HepG2 (cell line): ENCODE data around the gene KLB. TPM values are rescaled to one million over a fixed set of nuclear protein-coding genes. Genes with fewer than 3 reads are reported as not detected.

Source experiments
- ATAC-seq: fragments of 200-7000 bp; cut with Tn5 transposase; 3 replicates; pipeline ENCODE4 v1.9.1; 2020; ENCODE audit warnings: mild to moderate bottlenecking, moderate library complexity
- BruUV-seq: library from RNA; stranded (reverse); fragments of 400-500 nt; replicated peaks from 2 replicates; lab custom pipeline; 2021; lab: Mats Ljungman, UMichigan
- CTCF ChIA-PET: fragments of 300-600 bp; formaldehyde crosslinking; extraction: SDS; loops from one replicate; lab custom pipeline; 2021; ENCODE audit warnings: low total read pairs, inconsistent platforms, low intra/inter-chr PET ratio; lab: Yijun Ruan, JAX
- POLR2A ChIA-PET: fragments of 350-600 bp; sonication (Branson Sonifier 250); formaldehyde crosslinking; loops from one replicate; lab custom pipeline; 2020; ENCODE audit warnings: antibody characterized with exemption, inconsistent platforms; lab: Yijun Ruan, JAX
- DNase-seq: peaks from one replicate; pipeline ENCODE4 v3.0.0-alpha.2; 2015; ENCODE audit warnings: low spot score
- FAIRE-seq: peaks from 3 replicates; lab custom pipeline; 2011; peaks lifted over from hg19 to GRCh38; lab: Jason Lieb, UNC
- H2AFZ ChIP-seq: one replicate; pipeline ENCODE4 v1.6.1; 2011; ENCODE audit warnings: low read length, inconsistent platforms
- H3K27ac ChIP-seq: fragments of 300-600 bp; 3 replicates; pipeline ENCODE4 v1.8.0; 2011; ENCODE audit warnings: mixed run types, mild to moderate bottlenecking, mixed read lengths, low read length, inconsistent platforms; ENCODE audit not compliant: insufficient read depth; ENCODE audit errors: extremely low read length
- H3K27me3 ChIP-seq, 2 experiments: fragments of 200-600 bp in 1 of 2; 2 replicates in 1 of 2; 3 replicates in 1 of 2; pipeline versions ENCODE4 v1.6.0 to v1.8.0; 2011; ENCODE audit warnings: low read length in 2 of 2, mild to moderate bottlenecking in 2 of 2, moderate library complexity in 2 of 2, inconsistent platforms in 1 of 2; ENCODE audit not compliant: insufficient read depth in 2 of 2, control insufficient read depth in 1 of 2
- H3K36me3 ChIP-seq, 2 experiments: fragments of 200-600 bp in 1 of 2; replicated peaks in 1 of 2; 2 replicates in 1 of 2; 3 replicates in 1 of 2; pipeline versions ENCODE4 v1.5.1 to v1.8.0; 2011; ENCODE audit warnings: low read length in 2 of 2, inconsistent platforms in 1 of 2; ENCODE audit not compliant: insufficient read depth in 2 of 2, control insufficient read depth in 1 of 2
- H3K4me1 ChIP-seq: 2 replicates; pipeline ENCODE4 v1.5.1; 2012; ENCODE audit warnings: low read length, inconsistent platforms; ENCODE audit not compliant: insufficient read depth
- H3K4me2 ChIP-seq: 2 replicates; pipeline ENCODE4 v1.6.0; 2011; ENCODE audit warnings: low read depth, low read length, inconsistent platforms
- H3K4me3 ChIP-seq, 3 experiments: fragments of 200-600 bp in 1 of 3; sonication (generic), shearing (Covaris generic) in 1 of 3; replicated peaks in 1 of 3; 2 replicates each; pipeline ENCODE4 v1.5.1; 2011 to 2016; ENCODE audit warnings: low read length in 3 of 3, inconsistent platforms in 2 of 3, low read depth in 2 of 3, mild to moderate bottlenecking in 2 of 3, control low read depth in 1 of 3, mixed read lengths in 1 of 3; ENCODE audit not compliant: insufficient read depth in 1 of 3
- H3K79me2 ChIP-seq: one replicate; pipeline ENCODE4 v1.6.1; 2011; ENCODE audit warnings: low read length, inconsistent platforms; ENCODE audit not compliant: insufficient read depth
- H3K9ac ChIP-seq: 2 replicates; pipeline ENCODE4 v1.6.0; 2011; ENCODE audit warnings: mild to moderate bottlenecking, low read depth, low read length, inconsistent platforms; ENCODE audit not compliant: insufficient read depth
- H3K9me3 ChIP-seq: 2 replicates; pipeline ENCODE4 v1.5.1; 2012; ENCODE audit warnings: mild to moderate bottlenecking, low read length
- H4K20me1 ChIP-seq: 2 replicates; pipeline ENCODE4 v1.6.0; 2011; ENCODE audit warnings: inconsistent platforms, mild to moderate bottlenecking, low read length, moderate library complexity; ENCODE audit not compliant: insufficient read depth
- CEBPG ChIP-seq: IDR thresholded peaks from 2 replicates; pipeline ENCODE4 v1.6.1; 2016
- ELF3 ChIP-seq: IDR thresholded peaks from 2 replicates; pipeline ENCODE4 v1.6.1; 2016; ENCODE audit warnings: missing genetic modification reagents, missing compliant biosample characterization
- NFIC ChIP-seq: IDR thresholded peaks from 2 replicates; pipeline ENCODE4 v1.6.1; 2012; ENCODE audit warnings: mild to moderate bottlenecking, low read length, inconsistent platforms
- PAWR ChIP-seq: sonication (generic); formaldehyde crosslinking; IDR thresholded peaks from 2 replicates; pipeline ENCODE4 v1.4.0; 2020; ENCODE audit warnings: missing genetic modification reagents, mild to moderate bottlenecking, borderline replicate concordance
- SAP130 ChIP-seq: IDR thresholded peaks from 2 replicates; pipeline ENCODE4 v1.6.1; 2016; ENCODE audit warnings: low read depth
- ZSCAN25 ChIP-seq: sonication (generic); formaldehyde crosslinking; IDR thresholded peaks from 2 replicates; pipeline ENCODE4 v1.8.0; 2022; ENCODE audit warnings: mild to moderate bottlenecking, missing genetic modification reagents
- WGBS: methylation state at CpG from one replicate; pipeline ENCODE4 v1.1.6; 2017; ENCODE audit warnings: low lambda C conversion rate; 5-methylcytosine and 5-hydroxymethylcytosine counted together
- in situ Hi-C: cut with HindIII; loops from 2 replicates; pipeline ENCODE4 v1.10.0; 2017; ENCODE audit warnings: low pct_unique_long_range_greater_than_20kb; ENCODE audit not compliant: extremely low pct_ligation_motif_present
- intact Hi-C: fragments of 100-400 bp; cut with micrococcal nuclease; formaldehyde crosslinking; loops from one replicate; pipeline ENCODE4 v1.10.0; 2022; ENCODE audit not compliant: unreplicated experiment
- polyA plus RNA-seq, 8 experiments: library from polyadenylated mRNA; depleted of rRNA in 3 of 8; stranded (reverse) in 7 of 8; unstranded in 1 of 8; fragments of >200 nt; fragmentation: Illumina TruSeq in 4 of 8; extraction: Trizol in 4 of 8; gene quantifications; 2 replicates each; pipeline versions ENCODE4 v1.2.1 to v1.2.3, GENCODE V29; 2011 to 2016; ENCODE audit warnings: low read depth in 4 of 8, missing spikeins in 1 of 8, mixed read lengths in 1 of 8; ENCODE audit not compliant: insufficient read depth in 1 of 8
- total RNA-seq, 5 experiments: library from RNA; depleted of rRNA; stranded (reverse); fragments of >200 nt; fragmentation: Illumina TruSeq; extraction: Trizol; gene quantifications; 2 replicates each; pipeline ENCODE4 v1.2.3, GENCODE V29; 2016; ENCODE audit warnings: low read depth in 1 of 5
- TF ChIP-seq, protein P1 (sequence below), 2 experiments: sonication (generic) in 1 of 2; formaldehyde crosslinking in 1 of 2; IDR thresholded peaks; 2 replicates each; pipeline versions ENCODE4 v1.4.0 to v1.6.1; 2016 to 2020; ENCODE audit warnings: borderline replicate concordance in 1 of 2, low read depth in 1 of 2, mild to moderate bottlenecking in 1 of 2, missing genetic modification reagents in 1 of 2
- TF ChIP-seq, protein P2 (sequence below): sonication (generic); formaldehyde crosslinking; IDR thresholded peaks from 2 replicates; pipeline ENCODE4 v1.4.0; 2020; ENCODE audit warnings: missing genetic modification reagents
- TF ChIP-seq, protein P3 (sequence below): sonication (generic); formaldehyde crosslinking; IDR thresholded peaks from 2 replicates; pipeline ENCODE4 v1.4.0; 2020; ENCODE audit warnings: missing genetic modification reagents
- TF ChIP-seq, protein P4 (sequence below): sonication (generic); formaldehyde crosslinking; IDR thresholded peaks from 2 replicates; pipeline ENCODE4 v1.5.0; 2020; ENCODE audit warnings: mild to moderate bottlenecking, missing genetic modification reagents

The KLB gene
- total and polyA plus RNA-seq, 2 of the 13 experiments (the other 11 are each of a cell fraction or from before 2014, with no cell fraction given) = 25.3 to 82.0 TPM

DNA sequence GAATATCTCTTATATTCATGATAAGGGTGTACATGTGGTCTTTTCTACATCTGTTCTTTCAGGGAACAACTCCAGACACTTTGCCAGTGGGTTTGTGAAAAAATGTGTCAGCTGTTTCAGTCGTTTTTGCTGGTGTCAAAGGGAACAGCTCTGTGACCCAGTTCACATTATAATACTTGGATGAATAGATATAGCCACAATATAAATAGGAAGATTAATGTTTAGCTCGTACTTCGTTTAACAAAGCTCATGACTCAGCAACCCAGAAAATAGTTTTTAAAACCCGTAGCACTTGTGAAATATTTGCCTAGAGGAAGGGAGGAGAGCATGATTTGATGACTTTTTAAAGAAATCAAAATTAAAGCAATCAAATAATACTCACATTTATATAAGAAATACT is 60.0 kb downstream of the KLB start (continued):
- TF ChIP-seq, protein P1, sequence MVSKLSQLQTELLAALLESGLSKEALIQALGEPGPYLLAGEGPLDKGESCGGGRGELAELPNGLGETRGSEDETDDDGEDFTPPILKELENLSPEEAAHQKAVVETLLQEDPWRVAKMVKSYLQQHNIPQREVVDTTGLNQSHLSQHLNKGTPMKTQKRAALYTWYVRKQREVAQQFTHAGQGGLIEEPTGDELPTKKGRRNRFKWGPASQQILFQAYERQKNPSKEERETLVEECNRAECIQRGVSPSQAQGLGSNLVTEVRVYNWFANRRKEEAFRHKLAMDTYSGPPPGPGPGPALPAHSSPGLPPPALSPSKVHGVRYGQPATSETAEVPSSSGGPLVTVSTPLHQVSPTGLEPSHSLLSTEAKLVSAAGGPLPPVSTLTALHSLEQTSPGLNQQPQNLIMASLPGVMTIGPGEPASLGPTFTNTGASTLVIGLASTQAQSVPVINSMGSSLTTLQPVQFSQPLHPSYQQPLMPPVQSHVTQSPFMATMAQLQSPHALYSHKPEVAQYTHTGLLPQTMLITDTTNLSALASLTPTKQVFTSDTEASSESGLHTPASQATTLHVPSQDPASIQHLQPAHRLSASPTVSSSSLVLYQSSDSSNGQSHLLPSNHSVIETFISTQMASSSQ (IDR thresholded peaks at IDR 0.05; ENCODE audit: low read depth) = 0 out of 2 replicates have a peak, but pooled peaks have one; percentile 6
- TF ChIP-seq, protein P1 (CRISPR knock-in tag; IDR thresholded peaks at IDR 0.05; ENCODE audit: borderline replicate concordance) = no peak
- 0 out of 2 replicates have a peak, but pooled peaks have one; percentile 1 for TF ChIP-seq NFIC

DNA sequence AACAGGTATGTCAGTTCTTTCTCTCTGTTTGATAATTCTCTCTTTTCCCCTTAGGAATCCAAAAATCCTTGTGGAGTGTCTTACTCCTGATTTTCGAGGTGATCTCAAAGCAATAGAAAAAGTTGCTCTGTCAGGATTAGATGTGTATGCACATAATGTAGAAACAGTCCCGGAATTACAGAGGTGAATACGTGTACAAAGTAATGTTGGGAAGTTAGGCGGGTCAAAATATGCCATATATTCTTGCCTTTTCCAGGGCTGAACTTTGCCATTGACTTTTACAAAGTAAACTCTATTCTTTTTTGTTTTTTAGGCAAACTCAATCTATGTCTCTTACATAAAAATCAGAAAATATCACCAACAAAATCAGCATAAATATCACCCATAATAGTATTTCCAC is 60.7 kb downstream of the KLB start:
- ATAC-seq (peak; percentile 33; the same call in 1 of the 3 replicates), FAIRE-seq (no peak), DNase-seq (peak; percentile 64)
- H3K79me2 ChIP-seq = no peaks in the 10 kb centered on the region
- peak overlapping the region; percentile 43 for H3K9ac ChIP-seq
- CTCF ChIA-PET = no interaction called here
- intact Hi-C loops = loop anchor here (5.0 to 10.0 kb wide), 4 partner anchors 55 to 590 kb away; partner anchors contain the start of genes N4BP2 and SMIM14
- peaks cover 58% of the 10 kb centered on the region for H3K4me1 ChIP-seq
- no peaks in the 10 kb centered on the region for H4K20me1 ChIP-seq
- BruUV-seq = no TSS peak
- no peaks in the 10 kb centered on the region for H3K27me3 ChIP-seq
- H3K9me3 ChIP-seq = no peaks in the 10 kb centered on the region
- in situ Hi-C loops = loop anchor here (5.0 kb wide), 1 partner anchor 510 kb away; the partner anchor contains the start of gene PDS5A
- POLR2A ChIA-PET = interaction anchor here (0.6 to 2.4 kb wide), 3 partner anchors 24 to 173 kb away, joined by 5 to 11 read pairs (median 6); partner anchors contain the start of gene UGDH
- WGBS = 13% methylated on average over 4 of the region's 4 CpGs
- peak overlapping the region in 2 of 3 experiments; percentile 5 to 22; a peak in 1 of 6 replicates for H3K4me3 ChIP-seq
- H3K27ac ChIP-seq = peak overlapping the region; percentile 74
- H3K4me2 ChIP-seq = peak overlapping the region; percentile 66
- no peak overlapping the region for H2AFZ ChIP-seq
- peaks cover 7 to 12% of the 10 kb centered on the region in 2 experiments; a peak in 4 of 5 replicates for H3K36me3 ChIP-seq
- no peak for TF ChIP-seq PAWR (CRISPR knock-in tag)
- peak; percentile 95 for TF ChIP-seq ZSCAN25
- TF ChIP-seq CEBPG (CRISPR knock-in tag) = peak; percentile 24; the same call in 1 of the 2 replicates
- peak; percentile 78 for TF ChIP-seq SAP130 (CRISPR knock-in tag)
- TF ChIP-seq, protein P2, sequence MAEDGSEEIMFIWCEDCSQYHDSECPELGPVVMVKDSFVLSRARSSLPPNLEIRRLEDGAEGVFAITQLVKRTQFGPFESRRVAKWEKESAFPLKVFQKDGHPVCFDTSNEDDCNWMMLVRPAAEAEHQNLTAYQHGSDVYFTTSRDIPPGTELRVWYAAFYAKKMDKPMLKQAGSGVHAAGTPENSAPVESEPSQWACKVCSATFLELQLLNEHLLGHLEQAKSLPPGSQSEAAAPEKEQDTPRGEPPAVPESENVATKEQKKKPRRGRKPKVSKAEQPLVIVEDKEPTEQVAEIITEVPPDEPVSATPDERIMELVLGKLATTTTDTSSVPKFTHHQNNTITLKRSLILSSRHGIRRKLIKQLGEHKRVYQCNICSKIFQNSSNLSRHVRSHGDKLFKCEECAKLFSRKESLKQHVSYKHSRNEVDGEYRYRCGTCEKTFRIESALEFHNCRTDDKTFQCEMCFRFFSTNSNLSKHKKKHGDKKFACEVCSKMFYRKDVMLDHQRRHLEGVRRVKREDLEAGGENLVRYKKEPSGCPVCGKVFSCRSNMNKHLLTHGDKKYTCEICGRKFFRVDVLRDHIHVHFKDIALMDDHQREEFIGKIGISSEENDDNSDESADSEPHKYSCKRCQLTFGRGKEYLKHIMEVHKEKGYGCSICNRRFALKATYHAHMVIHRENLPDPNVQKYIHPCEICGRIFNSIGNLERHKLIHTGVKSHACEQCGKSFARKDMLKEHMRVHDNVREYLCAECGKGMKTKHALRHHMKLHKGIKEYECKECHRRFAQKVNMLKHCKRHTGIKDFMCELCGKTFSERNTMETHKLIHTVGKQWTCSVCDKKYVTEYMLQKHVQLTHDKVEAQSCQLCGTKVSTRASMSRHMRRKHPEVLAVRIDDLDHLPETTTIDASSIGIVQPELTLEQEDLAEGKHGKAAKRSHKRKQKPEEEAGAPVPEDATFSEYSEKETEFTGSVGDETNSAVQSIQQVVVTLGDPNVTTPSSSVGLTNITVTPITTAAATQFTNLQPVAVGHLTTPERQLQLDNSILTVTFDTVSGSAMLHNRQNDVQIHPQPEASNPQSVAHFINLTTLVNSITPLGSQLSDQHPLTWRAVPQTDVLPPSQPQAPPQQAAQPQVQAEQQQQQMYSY (CRISPR knock-in tag) = peak; percentile 25; the same call in 1 of the 2 replicates
- TF ChIP-seq, protein P3, sequence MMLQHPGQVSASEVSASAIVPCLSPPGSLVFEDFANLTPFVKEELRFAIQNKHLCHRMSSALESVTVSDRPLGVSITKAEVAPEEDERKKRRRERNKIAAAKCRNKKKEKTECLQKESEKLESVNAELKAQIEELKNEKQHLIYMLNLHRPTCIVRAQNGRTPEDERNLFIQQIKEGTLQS (CRISPR knock-in tag) = no peak
- TF ChIP-seq, protein P4, sequence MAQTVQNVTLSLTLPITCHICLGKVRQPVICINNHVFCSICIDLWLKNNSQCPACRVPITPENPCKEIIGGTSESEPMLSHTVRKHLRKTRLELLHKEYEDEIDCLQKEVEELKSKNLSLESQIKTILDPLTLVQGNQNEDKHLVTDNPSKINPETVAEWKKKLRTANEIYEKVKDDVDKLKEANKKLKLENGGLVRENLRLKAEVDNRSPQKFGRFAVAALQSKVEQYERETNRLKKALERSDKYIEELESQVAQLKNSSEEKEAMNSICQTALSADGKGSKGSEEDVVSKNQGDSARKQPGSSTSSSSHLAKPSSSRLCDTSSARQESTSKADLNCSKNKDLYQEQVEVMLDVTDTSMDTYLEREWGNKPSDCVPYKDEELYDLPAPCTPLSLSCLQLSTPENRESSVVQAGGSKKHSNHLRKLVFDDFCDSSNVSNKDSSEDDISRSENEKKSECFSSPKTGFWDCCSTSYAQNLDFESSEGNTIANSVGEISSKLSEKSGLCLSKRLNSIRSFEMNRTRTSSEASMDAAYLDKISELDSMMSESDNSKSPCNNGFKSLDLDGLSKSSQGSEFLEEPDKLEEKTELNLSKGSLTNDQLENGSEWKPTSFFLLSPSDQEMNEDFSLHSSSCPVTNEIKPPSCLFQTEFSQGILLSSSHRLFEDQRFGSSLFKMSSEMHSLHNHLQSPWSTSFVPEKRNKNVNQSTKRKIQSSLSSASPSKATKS = no peak
- TF ChIP-seq ELF3 (CRISPR knock-in tag) = peak; percentile 58
